RWPE2 (cell line): Measurements from ENCODE around the gene PILRA.
A peak's percentile ranks its signal among the peaks of the same experiment; 100 is the strongest.

ENCODE experiments used
- ATAC-seq: fragments of 200-7000 bp; cut with Tn5 transposase; 3 replicates; pipeline ENCODE4 v1.9.1; 2021; ENCODE audit warnings: low read depth
- DNase-seq: peaks from one replicate; pipeline ENCODE4 v3.0.0-alpha.2; 2020; ENCODE audit warnings: low spot score
- H3K27ac ChIP-seq: fragments of 450-650 bp; 2 replicates; pipeline ENCODE4 v1.5.1; 2017; ENCODE audit warnings: mild to moderate bottlenecking; ENCODE audit not compliant: poor library complexity, severe bottlenecking
- H3K27me3 ChIP-seq: fragments of 250-450 bp; sonication (Bioruptor Pico); 2 replicates; pipeline ENCODE4 v1.5.1; 2021; ENCODE audit warnings: mild to moderate bottlenecking, moderate library complexity; ENCODE audit not compliant: insufficient read depth, poor library complexity, severe bottlenecking
- H3K36me3 ChIP-seq: fragments of 250-450 bp; sonication (Bioruptor Pico); 2 replicates; pipeline ENCODE4 v1.5.1; 2020; ENCODE audit warnings: low read depth, mild to moderate bottlenecking, moderate library complexity
- H3K4me1 ChIP-seq: fragments of 250-450 bp; sonication (Bioruptor Pico); 2 replicates; pipeline ENCODE4 v1.5.1; 2021; ENCODE audit warnings: mild to moderate bottlenecking, moderate library complexity; ENCODE audit not compliant: insufficient read depth, poor library complexity, severe bottlenecking
- H3K4me3 ChIP-seq: fragments of 250-450 bp; sonication (Bioruptor Pico); 2 replicates; pipeline ENCODE4 v1.5.1; 2021; ENCODE audit warnings: mild to moderate bottlenecking, moderate library complexity; ENCODE audit not compliant: severe bottlenecking
- H3K9me3 ChIP-seq: fragments of 250-450 bp; sonication (Bioruptor Pico); 2 replicates; pipeline ENCODE4 v1.5.1; 2021; ENCODE audit warnings: mild to moderate bottlenecking, moderate library complexity; ENCODE audit not compliant: severe bottlenecking
- TF ChIP-seq, protein P1 (sequence below): fragments of 450-650 bp; IDR thresholded peaks from one replicate; pipeline ENCODE4 v1.5.1; 2017; ENCODE audit warnings: mild to moderate bottlenecking, moderate library complexity; ENCODE audit not compliant: poor library complexity, severe bottlenecking

PILRA gene

DNA sequence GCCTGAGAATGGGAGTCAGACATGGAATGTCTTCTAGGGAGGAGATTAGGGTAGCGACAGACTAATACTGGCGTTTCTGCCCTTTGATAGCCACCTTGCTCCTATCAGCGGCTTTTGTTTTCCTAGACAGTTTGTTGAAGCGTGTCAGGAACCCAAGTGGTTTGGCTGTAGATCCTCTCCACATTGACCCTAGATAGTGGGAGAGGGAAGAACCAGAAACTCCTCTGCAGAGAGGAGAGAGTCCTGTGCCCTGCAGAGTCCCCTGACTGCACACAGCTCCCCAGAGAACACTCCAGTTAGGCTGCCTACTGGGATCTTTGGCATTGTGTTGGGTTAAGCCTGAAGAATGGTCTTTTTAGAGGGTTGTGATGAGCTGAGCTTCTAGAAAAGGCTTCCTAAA is 58.8 kb downstream of the PILRA start:
- no peaks in the 10 kb centered on the region for H3K9me3 ChIP-seq
- peak overlapping the region; percentile 19 for H3K27ac ChIP-seq
- DNase-seq = no peak
- H3K27me3 ChIP-seq = no peaks in the 10 kb centered on the region
- peaks cover 3% of the 10 kb centered on the region for H3K4me1 ChIP-seq
- TF ChIP-seq, protein P1, sequence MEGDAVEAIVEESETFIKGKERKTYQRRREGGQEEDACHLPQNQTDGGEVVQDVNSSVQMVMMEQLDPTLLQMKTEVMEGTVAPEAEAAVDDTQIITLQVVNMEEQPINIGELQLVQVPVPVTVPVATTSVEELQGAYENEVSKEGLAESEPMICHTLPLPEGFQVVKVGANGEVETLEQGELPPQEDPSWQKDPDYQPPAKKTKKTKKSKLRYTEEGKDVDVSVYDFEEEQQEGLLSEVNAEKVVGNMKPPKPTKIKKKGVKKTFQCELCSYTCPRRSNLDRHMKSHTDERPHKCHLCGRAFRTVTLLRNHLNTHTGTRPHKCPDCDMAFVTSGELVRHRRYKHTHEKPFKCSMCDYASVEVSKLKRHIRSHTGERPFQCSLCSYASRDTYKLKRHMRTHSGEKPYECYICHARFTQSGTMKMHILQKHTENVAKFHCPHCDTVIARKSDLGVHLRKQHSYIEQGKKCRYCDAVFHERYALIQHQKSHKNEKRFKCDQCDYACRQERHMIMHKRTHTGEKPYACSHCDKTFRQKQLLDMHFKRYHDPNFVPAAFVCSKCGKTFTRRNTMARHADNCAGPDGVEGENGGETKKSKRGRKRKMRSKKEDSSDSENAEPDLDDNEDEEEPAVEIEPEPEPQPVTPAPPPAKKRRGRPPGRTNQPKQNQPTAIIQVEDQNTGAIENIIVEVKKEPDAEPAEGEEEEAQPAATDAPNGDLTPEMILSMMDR = no peak
- peaks cover 34% of the 10 kb centered on the region for H3K36me3 ChIP-seq
- no peak overlapping the region for H3K4me3 ChIP-seq
- ATAC-seq = no peak

DNA sequence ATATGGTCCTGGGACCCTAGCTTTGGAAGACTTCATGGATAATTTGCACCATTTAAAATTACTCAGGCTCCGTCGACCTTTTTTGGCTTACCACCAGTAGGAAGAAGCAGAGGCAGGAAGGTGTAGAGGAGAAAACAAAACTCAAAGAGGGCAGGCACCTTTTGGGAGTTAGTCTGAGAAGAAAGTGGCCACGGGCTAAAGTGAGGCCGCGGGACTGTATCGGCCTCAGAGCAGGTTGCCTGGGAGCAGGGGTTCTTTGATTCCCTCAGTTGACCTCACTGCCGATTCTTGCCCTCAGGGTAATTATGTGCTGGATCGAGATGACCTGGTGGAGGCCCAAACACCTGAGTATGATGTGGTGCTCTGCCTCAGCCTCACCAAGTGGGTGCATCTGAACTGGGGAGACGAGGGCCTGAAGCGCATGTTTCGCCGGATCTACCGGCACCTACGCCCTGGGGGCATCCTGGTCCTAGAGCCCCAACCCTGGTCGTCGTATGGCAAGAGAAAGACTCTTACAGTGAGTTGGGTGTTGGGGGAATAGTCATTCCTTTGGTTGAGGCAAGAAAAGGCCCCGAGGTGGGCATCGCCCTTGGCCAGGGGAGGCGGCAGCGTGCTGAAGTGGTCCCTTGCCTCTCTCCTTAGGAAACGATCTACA is 59.5 kb downstream of the PILRA start:
- H3K4me3 ChIP-seq = no peak overlapping the region
- no peaks in the 10 kb centered on the region for H3K9me3 ChIP-seq
- H3K36me3 ChIP-seq = peaks cover 34% of the 10 kb centered on the region
- ATAC-seq = no peak
- TF ChIP-seq, protein P1 = no peak
- no peak for DNase-seq
- peaks cover 3% of the 10 kb centered on the region for H3K4me1 ChIP-seq
- peak overlapping the region; percentile 19 for H3K27ac ChIP-seq
- H3K27me3 ChIP-seq = no peaks in the 10 kb centered on the region

DNA sequence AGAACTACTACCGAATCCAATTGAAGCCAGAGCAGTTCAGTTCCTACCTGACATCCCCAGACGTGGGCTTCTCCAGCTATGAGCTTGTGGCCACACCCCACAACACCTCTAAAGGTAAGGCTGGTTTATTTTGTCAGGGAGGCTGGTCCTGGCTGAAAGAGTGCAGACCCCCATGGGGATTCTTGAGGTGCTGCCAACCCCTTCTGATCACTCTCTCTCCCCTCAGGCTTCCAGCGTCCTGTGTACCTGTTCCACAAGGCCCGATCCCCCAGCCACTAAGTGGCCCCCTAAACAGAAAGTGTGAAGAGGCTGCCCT is 59.9 kb downstream of the PILRA start:
- no peaks in the 10 kb centered on the region for H3K27me3 ChIP-seq
- no peaks in the 10 kb centered on the region for H3K9me3 ChIP-seq
- DNase-seq (no peak), ATAC-seq (no peak)
- TF ChIP-seq, protein P1 = no peak
- H3K36me3 ChIP-seq = peaks cover 34% of the 10 kb centered on the region
- H3K4me1 ChIP-seq = peaks cover 3% of the 10 kb centered on the region
- no peak overlapping the region for H3K4me3 ChIP-seq
- H3K27ac ChIP-seq = no peak overlapping the region

DNA sequence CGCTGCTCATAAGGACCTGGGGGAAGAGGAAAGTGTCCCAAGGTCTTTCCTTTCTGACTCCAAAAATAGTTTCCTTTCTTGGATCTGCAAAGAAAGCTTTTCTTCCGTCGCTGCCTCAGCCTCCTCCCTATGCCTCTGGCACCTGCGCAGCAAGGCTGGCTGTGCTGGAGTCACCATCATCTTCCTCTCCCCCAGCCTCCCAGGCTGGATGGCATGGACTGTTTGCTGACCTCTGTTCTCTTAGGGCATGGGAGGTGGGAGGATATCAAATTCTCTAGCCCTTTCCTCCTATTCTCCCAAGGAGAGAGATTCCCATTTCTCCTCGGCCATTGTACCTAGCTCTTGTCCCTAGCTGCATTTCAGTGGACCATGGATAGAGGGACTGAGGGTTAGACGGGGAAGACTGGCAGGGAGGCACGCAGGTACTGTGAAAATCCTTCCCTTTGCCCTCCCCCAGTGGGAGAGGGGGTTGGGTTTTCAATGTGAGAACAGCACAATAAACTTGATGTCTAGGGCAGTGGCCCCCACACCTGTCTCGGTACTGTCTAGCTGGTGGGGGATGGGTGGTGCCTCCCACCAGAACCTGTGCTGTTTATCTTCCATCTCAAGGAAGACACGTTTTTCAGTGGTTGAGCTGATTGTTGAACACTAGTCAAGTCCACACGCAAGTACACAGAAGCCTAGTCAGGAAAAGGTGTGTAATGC is 60.5 kb downstream of the PILRA start:
- H3K27me3 ChIP-seq = no peaks in the 10 kb centered on the region
- H3K9me3 ChIP-seq = no peaks in the 10 kb centered on the region
- TF ChIP-seq, protein P1 = no peak
- H3K4me3 ChIP-seq = no peak overlapping the region
- H3K27ac ChIP-seq = no peak overlapping the region
- peaks cover 3% of the 10 kb centered on the region for H3K4me1 ChIP-seq
- H3K36me3 ChIP-seq = peaks cover 34% of the 10 kb centered on the region
- no peak for ATAC-seq
- DNase-seq = no peak
